Endothelial cell of umbilical vein (primary cell): Measurements from ENCODE around the gene FGFR3.

Experiments
- CTCF ChIP-seq, 2 donors: IDR thresholded peaks; 1 replicate in 1 of 2; 2 replicates in 1 of 2; pipeline ENCODE4 v1.5.1; 2011; ENCODE audit warnings: low read length in 2 of 2, mild to moderate bottlenecking in 2 of 2, moderate library complexity in 2 of 2, control low read depth in 1 of 2, inconsistent platforms in 1 of 2, low read depth in 1 of 2; ENCODE audit not compliant: insufficient read depth in 1 of 2; ENCODE audit errors: extremely low read depth in 1 of 2
- EZH2 ChIP-seq: IDR thresholded peaks from 2 replicates; pipeline ENCODE4 v1.6.1; 2012; ENCODE audit warnings: borderline replicate concordance, low read depth, mild to moderate bottlenecking, moderate library complexity, low read length, inconsistent platforms; ENCODE audit not compliant: severe bottlenecking
- FOS ChIP-seq: IDR thresholded peaks from 2 replicates; pipeline ENCODE4 v1.6.1; 2011; ENCODE audit warnings: mild to moderate bottlenecking, low read length, moderate library complexity, borderline replicate concordance; ENCODE audit not compliant: insufficient read depth
- MYC ChIP-seq: IDR thresholded peaks from one replicate; pipeline ENCODE4 v1.6.1; 2011; ENCODE audit warnings: mild to moderate bottlenecking, low read depth, low read length
- POLR2A ChIP-seq: IDR thresholded peaks from 2 replicates; pipeline ENCODE4 v1.6.1; 2012; ENCODE audit warnings: low read depth, mild to moderate bottlenecking, control low read depth, low read length
- POLR2AphosphoS5 ChIP-seq: IDR thresholded peaks from 2 replicates; pipeline ENCODE4 v1.6.1; 2012; ENCODE audit warnings: low read depth, mild to moderate bottlenecking, control low read depth, low read length, moderate library complexity; ENCODE audit not compliant: insufficient read depth
- TF ChIP-seq, protein P1 (sequence below): IDR thresholded peaks from 2 replicates; pipeline ENCODE4 v1.6.1; 2011; ENCODE audit not compliant: insufficient read depth, insufficient read length

GRCh38 chr4:1813231-1813630, 20.1 kb downstream of the FGFR3 start:
- no peak for TF ChIP-seq CTCF (IDR thresholded peaks at IDR 0.05; ENCODE audit: extremely low read depth in 1 of 2, insufficient read depth in 1 of 2, low read depth in 1 of 2, low read length in 2 of 2)
- no peak for TF ChIP-seq EZH2
- no peak for TF ChIP-seq POLR2AphosphoS5
- TF ChIP-seq, protein P1, sequence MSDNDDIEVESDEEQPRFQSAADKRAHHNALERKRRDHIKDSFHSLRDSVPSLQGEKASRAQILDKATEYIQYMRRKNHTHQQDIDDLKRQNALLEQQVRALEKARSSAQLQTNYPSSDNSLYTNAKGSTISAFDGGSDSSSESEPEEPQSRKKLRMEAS, result no peak
- no peak for TF ChIP-seq FOS
- TF ChIP-seq POLR2A, result no peak
- no peak for TF ChIP-seq MYC
